ENCODE data around the gene RIC8A.
A peak's percentile ranks its signal among the peaks of the same experiment; 100 is the strongest.
"Not testable (repeated sequence)": the region's sequence is repeated elsewhere in the genome, so short reads cannot be mapped to it uniquely, and the experiment has no call there.

Gene RIC8A

GRCh38 chr11:207208-207862 lies at the start of gene RIC8A, which contains the start of gene BET1L:
Gene RIC8A (plus strand): TSS chr11:207708. CDS start chr11:208855, 1,147 bp downstream.
Gene BET1L (minus strand): TSS chr11:207399. CDS start chr11:207321, 78 bp downstream.
- peak within 1 kb of the TSS; percentile 92 for H3K27ac ChIP-seq (ENCODE audit: low read depth, low read length)
- H3K36me3 ChIP-seq (ENCODE audit: insufficient read depth, low read length) = peaks cover 66% of the 10 kb centered on the region
- peaks cover 40% of the 10 kb centered on the region for H3K4me1 ChIP-seq (ENCODE audit: insufficient read depth, low read length)
- no peaks in the 10 kb centered on the region for H3K27me3 ChIP-seq (ENCODE audit: control insufficient read depth in 1 of 2, insufficient read depth in 2 of 2, low read length in 2 of 2)
- H3K9me3 ChIP-seq (ENCODE audit: low read length) = no peaks in the 10 kb centered on the region
- peak within 1 kb of the TSS; percentile 63 to 99 for H3K4me3 ChIP-seq (ENCODE audit: low read depth in 1 of 2, low read length in 2 of 2)
- peak within 1 kb of the TSS; percentile 99 for H3K9ac ChIP-seq (ENCODE audit: low read length)

GRCh38 chr11:180242-180641 lies 27.3 kb upstream of the RIC8A start:
- H3K27ac ChIP-seq (ENCODE audit: low read depth, low read length); H3K9me3 ChIP-seq (ENCODE audit: low read length); H3K4me3 ChIP-seq (ENCODE audit: low read depth in 1 of 2, low read length in 2 of 2); H3K4me1 ChIP-seq (ENCODE audit: insufficient read depth, low read length); H3K36me3 ChIP-seq (ENCODE audit: insufficient read depth, low read length); H3K27me3 ChIP-seq (ENCODE audit: control insufficient read depth in 1 of 2, insufficient read depth in 2 of 2, low read length in 2 of 2); H3K9ac ChIP-seq (ENCODE audit: low read length): not testable (repeated sequence)

- not testable (repeated sequence) for H3K9me3 ChIP-seq (ENCODE audit: low read length); H3K9ac ChIP-seq (ENCODE audit: low read length); H3K27ac ChIP-seq (ENCODE audit: low read depth, low read length); H3K36me3 ChIP-seq (ENCODE audit: insufficient read depth, low read length); H3K4me1 ChIP-seq (ENCODE audit: insufficient read depth, low read length); H3K27me3 ChIP-seq (ENCODE audit: control insufficient read depth in 1 of 2, insufficient read depth in 2 of 2, low read length in 2 of 2); H3K4me3 ChIP-seq (ENCODE audit: low read depth in 1 of 2, low read length in 2 of 2)
These were observed 18.2 kb upstream of the RIC8A start for GRCh38 chr11:189200-189783.

- H3K4me1 ChIP-seq (ENCODE audit: insufficient read depth, low read length); H3K36me3 ChIP-seq (ENCODE audit: insufficient read depth, low read length); H3K9me3 ChIP-seq (ENCODE audit: low read length); H3K27me3 ChIP-seq (ENCODE audit: control insufficient read depth in 1 of 2, insufficient read depth in 2 of 2, low read length in 2 of 2); H3K9ac ChIP-seq (ENCODE audit: low read length); H3K27ac ChIP-seq (ENCODE audit: low read depth, low read length); H3K4me3 ChIP-seq (ENCODE audit: low read depth in 1 of 2, low read length in 2 of 2): not testable (repeated sequence)
These were observed 17.6 kb upstream of the RIC8A start for GRCh38 chr11:189843-190311.

GRCh38 chr11:190546-190945 lies 17.0 kb upstream of the RIC8A start:
- not testable (repeated sequence) for H3K9ac ChIP-seq (ENCODE audit: low read length); H3K9me3 ChIP-seq (ENCODE audit: low read length); H3K4me3 ChIP-seq (ENCODE audit: low read depth in 1 of 2, low read length in 2 of 2); H3K27me3 ChIP-seq (ENCODE audit: control insufficient read depth in 1 of 2, insufficient read depth in 2 of 2, low read length in 2 of 2); H3K36me3 ChIP-seq (ENCODE audit: insufficient read depth, low read length); H3K27ac ChIP-seq (ENCODE audit: low read depth, low read length); H3K4me1 ChIP-seq (ENCODE audit: insufficient read depth, low read length)

- H3K9me3 ChIP-seq (ENCODE audit: low read length); H3K4me3 ChIP-seq (ENCODE audit: low read depth in 1 of 2, low read length in 2 of 2); H3K4me1 ChIP-seq (ENCODE audit: insufficient read depth, low read length); H3K27ac ChIP-seq (ENCODE audit: low read depth, low read length); H3K27me3 ChIP-seq (ENCODE audit: control insufficient read depth in 1 of 2, insufficient read depth in 2 of 2, low read length in 2 of 2); H3K9ac ChIP-seq (ENCODE audit: low read length); H3K36me3 ChIP-seq (ENCODE audit: insufficient read depth, low read length): not testable (repeated sequence)
These were observed 15.7 kb upstream of the RIC8A start for GRCh38 chr11:191490-192478.

- not testable (repeated sequence) for H3K27me3 ChIP-seq (ENCODE audit: control insufficient read depth in 1 of 2, insufficient read depth in 2 of 2, low read length in 2 of 2)
These were observed 14.8 kb upstream of the RIC8A start, which contains the start of gene SCGB1C1 for GRCh38 chr11:192674-193128. Gene SCGB1C1 (plus strand): TSS chr11:193078. CDS start chr11:193100, 22 bp downstream.

GRCh38 chr11:193481-193880 lies 14.0 kb upstream of the RIC8A start:
- H3K27ac ChIP-seq (ENCODE audit: low read depth, low read length) = not testable (repeated sequence)

More at GRCh38 chr11:192674-193128, 14.8 kb upstream of the RIC8A start, which contains the start of gene SCGB1C1:
- not testable (repeated sequence) for H3K4me3 ChIP-seq (ENCODE audit: low read depth in 1 of 2, low read length in 2 of 2); H3K9me3 ChIP-seq (ENCODE audit: low read length); H3K36me3 ChIP-seq (ENCODE audit: insufficient read depth, low read length); H3K9ac ChIP-seq (ENCODE audit: low read length); H3K4me1 ChIP-seq (ENCODE audit: insufficient read depth, low read length); H3K27ac ChIP-seq (ENCODE audit: low read depth, low read length)

GRCh38 chr11:196786-197731 lies 10.4 kb upstream of the RIC8A start:
- Histone ChIP-seq H3K27me3 (ENCODE audit: control insufficient read depth in 1 of 2, insufficient read depth in 2 of 2, low read length in 2 of 2) (no peaks in the 10 kb centered on the region), H3K4me1 (ENCODE audit: insufficient read depth, low read length) (no peaks in the 10 kb centered on the region), H3K9me3 (ENCODE audit: low read length) (no peaks in the 10 kb centered on the region), H3K27ac (ENCODE audit: low read depth, low read length) (no peak overlapping the region), H3K9ac (ENCODE audit: low read length) (no peak overlapping the region), H3K36me3 (ENCODE audit: insufficient read depth, low read length) (peaks cover 18% of the 10 kb centered on the region), H3K4me3 (ENCODE audit: low read depth in 1 of 2, low read length in 2 of 2) (no peak overlapping the region)

More at GRCh38 chr11:193481-193880, 14.0 kb upstream of the RIC8A start:
- not testable (repeated sequence) for H3K36me3 ChIP-seq (ENCODE audit: insufficient read depth, low read length); H3K4me3 ChIP-seq (ENCODE audit: low read depth in 1 of 2, low read length in 2 of 2); H3K9ac ChIP-seq (ENCODE audit: low read length); H3K9me3 ChIP-seq (ENCODE audit: low read length); H3K4me1 ChIP-seq (ENCODE audit: insufficient read depth, low read length); H3K27me3 ChIP-seq (ENCODE audit: control insufficient read depth in 1 of 2, insufficient read depth in 2 of 2, low read length in 2 of 2)

- H3K27me3 ChIP-seq (ENCODE audit: control insufficient read depth in 1 of 2, insufficient read depth in 2 of 2, low read length in 2 of 2) = no peaks in the 10 kb centered on the region
- H3K27ac ChIP-seq (ENCODE audit: low read depth, low read length) = no peak overlapping the region
- no peak overlapping the region for H3K9ac ChIP-seq (ENCODE audit: low read length)
- no peak overlapping the region for H3K4me3 ChIP-seq (ENCODE audit: low read depth in 1 of 2, low read length in 2 of 2)
- H3K9me3 ChIP-seq (ENCODE audit: low read length) = no peaks in the 10 kb centered on the region
- H3K4me1 ChIP-seq (ENCODE audit: insufficient read depth, low read length) = no peaks in the 10 kb centered on the region
- H3K36me3 ChIP-seq (ENCODE audit: insufficient read depth, low read length) = peaks cover 23% of the 10 kb centered on the region
These were observed 9.7 kb upstream of the RIC8A start for GRCh38 chr11:197741-198235.
